Activated CD8-positive, alpha-beta memory T cell treated with anti-CD3 and anti-CD28 coated beads for 48 hours (primary cell): ENCODE data around the gene DNHD1.

Experiments used
- DNase-seq, 3 experiments: peaks; one replicate each; pipeline ENCODE4 v3.0.0-alpha.2; 2020; ENCODE audit warnings: low read depth in 2 of 3, low spot score in 2 of 3

Gene DNHD1

GRCh38 chr11:6557761-6558674 lies 60.9 kb downstream of the DNHD1 start:
- no peak for DNase-seq

DNA sequence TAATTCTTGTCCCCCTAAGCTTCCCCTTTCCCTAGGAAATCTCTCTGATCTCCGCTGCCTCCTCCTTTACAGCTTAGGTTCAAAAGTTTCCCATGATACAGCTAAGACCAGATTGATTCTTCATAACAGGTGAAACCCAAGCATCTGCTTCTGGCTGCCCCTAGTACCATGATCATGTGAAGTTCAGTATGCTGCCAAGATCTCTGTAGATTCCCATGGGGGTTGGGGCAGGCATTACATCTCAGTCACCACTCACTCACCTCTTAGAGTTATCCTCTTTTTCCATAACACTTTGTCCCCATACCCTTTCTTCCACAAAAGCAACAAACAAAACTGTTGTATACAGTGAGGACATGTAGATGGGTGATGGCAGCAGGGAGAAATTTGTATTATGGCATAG lies 62.3 kb downstream of the DNHD1 start:
- DNase-seq = no peak

GRCh38 chr11:6561288-6561687 lies 64.2 kb downstream of the DNHD1 start:
- no peak for DNase-seq

GRCh38 chr11:6563121-6563619 lies 66.1 kb downstream of the DNHD1 start:
- no peak for DNase-seq

- DNase-seq = no peak
Measured at GRCh38 chr11:6563667-6564066, 66.6 kb downstream of the DNHD1 start.

DNA sequence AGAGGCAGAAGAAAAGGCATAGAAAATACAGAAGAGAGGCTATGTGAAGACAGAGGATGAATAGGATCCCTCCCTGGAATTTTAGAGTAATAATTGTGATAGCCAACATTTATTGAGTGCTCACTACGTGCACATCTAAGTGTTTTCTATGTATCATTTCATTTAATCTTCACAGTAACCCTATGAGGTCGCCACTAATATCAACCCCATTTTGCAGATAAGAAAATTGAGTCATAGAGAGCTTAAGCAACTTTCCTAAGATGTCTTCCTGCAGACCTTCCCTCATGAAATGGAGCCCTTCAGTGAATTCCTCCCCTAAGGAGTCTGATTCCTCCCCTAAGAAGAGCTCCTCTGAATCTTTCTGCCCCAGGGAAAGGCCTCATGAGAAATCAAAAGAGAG lies 68.2 kb downstream of the DNHD1 start:
- DNase-seq = no peak

DNA sequence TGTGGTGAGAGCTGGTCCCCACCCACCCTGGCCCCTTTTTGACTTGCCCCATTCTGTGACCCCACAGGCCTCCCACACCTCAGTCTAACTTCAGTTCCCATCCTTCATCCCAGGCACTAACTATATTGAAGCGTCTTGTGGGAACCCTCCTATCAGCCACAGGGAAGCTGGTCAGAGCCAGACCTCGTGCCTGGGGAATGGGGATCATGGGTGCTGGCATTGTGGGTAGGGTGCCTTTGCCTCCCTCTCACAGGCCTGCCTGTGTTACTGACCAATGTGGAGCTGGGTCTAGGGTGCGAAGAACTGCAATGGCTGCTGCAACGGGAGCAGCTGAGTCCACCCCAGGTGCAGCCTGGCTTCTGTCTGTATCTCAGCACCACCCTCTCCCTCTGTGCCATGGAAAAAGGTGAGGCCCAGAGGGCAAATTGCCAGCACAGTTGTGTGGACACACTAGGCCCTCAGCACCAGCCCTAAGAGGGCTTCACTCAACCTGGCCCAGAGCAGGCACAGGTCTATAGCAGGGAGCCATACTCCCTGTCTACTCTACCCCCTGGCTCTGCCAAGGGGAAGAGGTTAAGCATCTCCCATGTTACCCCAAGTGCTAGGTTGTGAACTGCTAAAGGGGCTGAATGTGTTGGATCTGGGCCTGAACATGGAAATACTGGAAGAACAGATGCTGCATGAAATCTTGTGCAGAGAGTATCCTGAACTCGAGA lies 69.1 kb downstream of the DNHD1 start:
- DNase-seq = no peak

- no peak for DNase-seq
Measured at GRCh38 chr11:6566704-6567370, 69.8 kb downstream of the DNHD1 start.

GRCh38 chr11:6567371-6567745 lies 70.3 kb downstream of the DNHD1 start:
- no peak for DNase-seq

DNA sequence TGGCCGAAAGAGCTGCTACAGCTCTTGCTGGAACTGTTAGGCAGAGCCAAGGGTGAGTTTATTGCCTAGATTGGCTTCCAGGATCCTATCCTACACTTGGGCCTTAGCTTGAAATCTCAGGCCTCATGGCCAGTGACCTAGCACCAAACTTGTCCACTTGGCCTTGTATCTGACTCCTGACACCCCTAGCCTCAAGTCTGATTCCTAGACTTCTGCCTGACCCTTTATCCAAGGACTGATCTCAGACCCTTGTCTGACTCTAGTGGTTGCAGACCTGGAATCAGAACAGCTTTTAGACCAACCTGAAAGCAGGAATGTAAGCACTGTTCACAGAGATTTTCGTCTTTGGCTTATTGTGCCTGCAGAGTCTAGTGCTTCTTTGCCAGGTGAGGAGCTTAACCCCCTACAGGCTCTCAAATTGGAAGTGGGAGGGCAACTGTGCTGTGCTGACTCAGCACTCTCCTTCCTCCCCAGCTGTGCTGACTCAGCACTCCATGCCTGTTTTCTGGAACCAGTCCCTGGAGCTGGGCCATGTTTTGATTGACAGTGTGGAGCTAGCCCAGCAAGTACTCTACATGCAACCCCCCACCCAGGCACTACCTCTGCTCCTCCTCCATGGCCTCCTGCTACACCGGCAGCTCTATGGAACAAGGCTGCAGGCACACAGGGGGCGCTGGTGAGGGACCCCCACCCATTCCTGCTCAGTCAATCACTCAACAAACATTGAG lies 71.3 kb downstream of the DNHD1 start:
- DNase-seq = no peak

DNA sequence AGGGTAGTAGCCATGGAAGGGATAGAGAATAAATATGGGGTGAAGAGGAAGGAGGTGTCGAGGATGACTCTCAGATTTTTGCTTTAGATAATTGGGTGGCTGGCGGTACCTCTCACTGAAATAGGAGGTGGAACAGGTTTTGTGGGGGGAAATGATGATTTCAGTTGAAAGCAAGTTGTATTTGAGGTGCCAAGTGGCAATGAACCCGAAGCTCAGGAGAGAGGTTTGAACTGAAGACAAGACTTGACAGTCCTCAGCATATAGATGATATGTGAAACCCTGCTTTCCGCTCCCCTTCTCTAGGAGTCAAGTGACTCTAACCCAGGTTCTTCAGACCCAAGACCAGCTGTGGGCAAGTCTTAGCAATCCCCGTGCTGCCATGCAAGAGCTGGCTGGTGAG lies 72.6 kb downstream of the DNHD1 start:
- no peak for DNase-seq

GRCh38 chr11:6570691-6571427 lies 73.8 kb downstream of the DNHD1 start:
- DNase-seq = no peak

DNA sequence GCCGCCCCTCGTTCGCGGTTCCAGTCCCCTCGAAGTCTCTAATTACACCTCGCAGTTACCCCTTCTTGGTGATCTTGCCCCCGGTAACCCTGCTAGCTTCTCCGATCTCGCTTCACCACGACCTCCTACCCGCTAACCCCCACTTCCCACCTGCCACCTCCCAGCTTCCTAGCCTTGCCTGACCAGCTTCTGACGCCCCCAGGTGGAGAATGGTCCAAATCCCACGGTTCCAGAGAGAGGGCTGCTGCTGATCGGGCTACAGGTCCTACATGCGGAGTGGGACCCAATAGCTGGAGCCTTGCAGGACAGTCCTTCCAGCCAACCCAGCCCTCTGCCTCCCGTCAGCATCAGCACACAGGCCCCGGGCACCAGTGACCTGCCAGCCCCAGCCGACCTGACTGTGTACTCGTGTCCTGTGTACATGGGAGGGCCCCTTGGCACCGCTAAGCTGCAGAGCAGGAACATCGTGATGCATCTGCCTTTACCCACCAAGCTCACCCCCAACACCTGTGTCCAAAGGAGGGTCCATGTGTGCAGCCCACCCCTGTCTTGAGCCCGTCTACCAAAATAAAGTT lies 74.4 kb downstream of the DNHD1 start:
- DNase-seq = no peak

DNA sequence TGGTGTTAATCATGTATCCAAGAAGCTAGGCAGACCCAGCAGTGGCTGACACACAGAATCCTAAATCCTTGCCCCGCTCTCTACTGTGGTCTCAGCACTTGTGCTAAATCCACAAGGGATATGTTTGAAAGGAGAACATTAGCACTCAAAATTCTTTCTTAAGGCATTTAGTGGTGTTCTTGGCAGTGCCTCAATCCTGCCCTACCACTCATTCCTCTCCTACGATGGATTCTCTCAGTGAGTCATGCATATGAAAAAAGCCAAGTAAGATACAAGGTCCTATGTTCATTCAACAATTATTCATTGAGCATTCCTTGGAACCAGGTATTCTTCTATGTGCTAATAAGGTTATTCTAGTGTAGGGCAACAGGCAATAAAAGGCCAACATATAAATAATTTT lies 75.1 kb downstream of the DNHD1 start:
- no peak for DNase-seq

- DNase-seq = no peak
Measured at GRCh38 chr11:6574816-6575715, 78.0 kb downstream of the DNHD1 start.

DNA sequence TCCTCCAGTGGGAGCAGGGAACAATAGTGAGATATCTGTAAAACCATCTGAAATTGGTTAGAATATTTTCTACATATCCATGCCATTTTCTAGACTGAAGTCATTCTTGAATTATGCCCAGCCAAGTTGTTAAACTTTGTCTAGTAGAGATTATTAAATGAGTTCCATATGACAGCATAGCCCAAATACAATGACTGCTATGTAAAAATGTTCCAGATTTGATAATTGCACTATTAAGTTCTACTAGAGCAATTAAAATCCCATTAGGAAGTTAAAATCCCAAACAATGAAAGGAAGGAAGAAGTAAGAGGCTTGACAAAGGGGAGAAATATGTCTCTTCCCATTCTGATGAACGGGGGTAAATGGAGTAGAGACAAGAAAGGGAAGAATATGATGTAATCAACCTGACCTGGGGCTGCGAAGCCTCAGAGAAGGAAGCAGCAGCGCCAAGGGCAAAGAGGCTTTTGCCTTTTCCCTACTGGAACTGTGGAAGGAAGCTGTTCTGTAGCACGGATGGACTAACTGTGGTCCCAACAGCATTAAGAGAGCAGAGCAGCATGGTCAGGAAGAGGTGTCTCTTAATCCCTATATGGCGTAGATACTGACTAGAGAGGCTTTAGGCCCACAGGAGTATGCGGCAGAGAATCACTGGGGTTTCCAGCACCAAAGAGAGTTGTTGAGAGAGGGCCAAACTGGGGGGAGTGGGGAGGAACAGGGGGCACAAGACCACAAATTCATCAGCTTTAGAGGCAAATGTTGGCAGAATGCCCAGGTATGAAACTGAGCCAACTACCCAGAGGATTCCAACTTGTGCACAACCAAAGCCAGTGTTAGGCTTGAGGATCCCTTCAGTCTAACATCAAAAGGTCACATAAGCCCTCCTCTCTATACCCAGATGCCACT lies 79.6 kb downstream of the DNHD1 start:
- DNase-seq = no peak

DNA sequence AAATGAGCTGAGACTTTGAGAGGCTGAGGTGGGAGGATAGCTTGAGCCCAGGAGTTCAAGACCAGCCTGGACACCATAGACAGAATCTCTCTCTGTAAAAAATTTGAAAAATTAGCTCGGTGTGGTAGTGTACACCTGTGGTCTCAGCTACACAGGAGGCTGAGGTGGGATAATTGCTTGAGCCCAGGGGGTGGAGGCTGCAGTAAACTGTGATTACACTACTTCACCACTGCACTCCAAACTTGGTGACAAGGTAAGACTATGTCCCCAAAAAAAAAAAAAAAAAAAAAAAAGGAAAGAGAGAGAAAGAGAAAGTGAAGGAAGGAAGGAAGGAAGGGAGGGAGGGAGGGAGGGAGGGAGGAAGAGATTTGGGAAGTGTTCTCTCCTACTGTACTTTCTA lies 81.1 kb downstream of the DNHD1 start:
- no peak for DNase-seq

DNA sequence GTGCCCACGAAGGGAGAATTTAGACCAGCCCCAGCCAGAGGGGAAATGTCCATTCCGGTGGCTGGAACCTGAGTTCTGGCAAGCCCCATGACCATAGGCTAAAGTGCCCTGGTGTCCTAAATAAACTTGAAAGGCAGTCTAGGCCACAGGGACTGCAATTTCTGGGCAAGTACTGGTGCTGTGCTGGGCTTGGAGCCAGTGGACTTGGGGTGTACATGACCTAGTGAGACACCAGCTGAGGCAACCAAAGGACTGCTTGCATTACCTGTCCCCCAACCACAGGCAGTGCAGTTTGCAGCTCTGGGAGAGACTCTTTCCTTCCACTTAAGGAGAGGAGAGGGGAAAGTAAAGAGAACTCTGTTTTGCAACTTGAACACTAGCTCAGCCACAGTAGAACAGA lies 82.6 kb downstream of the DNHD1 start:
- DNase-seq = no peak
